Stimulated activated CD8-positive, alpha-beta memory T cell treated with anti-CD3 and anti-CD28 coated beads, Interleukin-15, amount 100 ng/mL, for 24 hours (primary cell): Measurements from ENCODE around the gene GAST.
"Not testable (repeated sequence)": the region's sequence is repeated elsewhere in the genome, so short reads cannot be mapped to it uniquely, and the experiment has no call there.

Experiments used
- DNase-seq: peaks from one replicate; pipeline ENCODE4 v3.0.0-alpha.2; 2020; ENCODE audit warnings: low read depth

The GAST gene

GRCh38 chr17:41683441-41684007 is 28.6 kb upstream of the GAST start:
- no peak for DNase-seq

DNA sequence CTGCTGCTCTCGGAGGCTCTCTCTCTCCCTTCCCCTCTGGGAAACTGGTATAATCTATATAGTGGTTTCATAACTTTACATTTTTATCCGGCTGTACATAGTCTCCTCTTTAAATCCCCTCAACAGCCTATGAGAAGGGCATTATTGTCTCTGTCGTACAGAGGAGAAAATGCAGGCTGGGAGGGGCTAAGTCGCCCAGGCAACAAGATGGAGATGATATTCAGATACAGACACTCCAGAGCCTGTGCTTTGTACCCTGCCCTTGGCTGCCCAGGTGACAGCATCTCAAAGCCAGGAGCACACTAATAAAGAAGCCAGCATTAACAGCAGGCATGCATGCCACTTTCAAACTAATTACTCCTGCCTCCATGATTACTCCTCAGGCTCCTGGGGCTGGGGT is 28.1 kb upstream of the GAST start:
- DNase-seq, result no peak

DNA sequence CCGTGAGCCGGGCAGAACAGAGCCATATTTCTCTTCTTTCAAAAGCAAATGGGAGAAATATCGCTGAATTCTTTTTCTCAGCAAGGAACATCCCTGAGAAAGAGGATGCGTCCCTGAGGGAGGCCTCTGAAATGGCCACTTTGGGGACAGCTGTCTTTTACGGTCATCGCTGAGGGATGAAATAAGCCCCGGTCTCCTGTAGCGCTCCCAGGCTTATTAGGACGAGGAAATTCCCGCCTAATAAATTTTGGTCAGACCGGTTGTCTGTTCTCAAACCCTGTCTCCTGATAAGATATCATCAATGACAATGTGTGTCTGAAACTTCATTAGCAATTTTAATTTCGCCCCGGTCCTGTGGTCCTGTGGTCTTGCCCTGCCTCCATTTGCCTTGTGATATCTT is 26.4 kb upstream of the GAST start:
- DNase-seq, result not testable (repeated sequence)

DNA sequence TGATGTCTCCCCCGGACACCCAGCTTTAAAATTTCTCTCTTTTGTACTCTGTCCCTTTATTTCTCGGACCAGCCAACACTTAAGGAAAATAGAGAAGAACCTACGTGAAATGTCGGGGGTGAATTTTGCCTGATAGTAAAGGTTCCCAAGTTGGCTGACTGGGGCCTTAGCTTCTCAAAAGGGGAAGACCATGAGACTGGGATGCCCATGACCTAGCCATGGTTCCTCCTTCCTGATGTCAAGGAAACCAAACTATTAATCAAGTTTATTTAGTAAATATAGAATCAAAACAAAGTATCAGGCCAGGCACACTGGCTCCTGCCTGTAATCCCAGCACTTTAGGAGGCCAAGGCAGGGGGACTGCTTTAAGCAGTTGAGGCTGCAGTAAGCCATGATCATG is 25.9 kb upstream of the GAST start:
- DNase-seq, result no peak

GRCh38 chr17:41687828-41688640 is 24.1 kb upstream of the GAST start:
- DNase-seq, result no peak

GRCh38 chr17:41688641-41689496 is 23.3 kb upstream of the GAST start, which contains the start of gene EIF1:
Gene EIF1, plus strand, starts transcription at chr17:41688885. Its CDS starts 154 bp downstream, at chr17:41689039.
- peak; percentile 100 for DNase-seq

- no peak for DNase-seq
Measured at GRCh38 chr17:41689497-41690299, 22.4 kb upstream of the GAST start.

DNA sequence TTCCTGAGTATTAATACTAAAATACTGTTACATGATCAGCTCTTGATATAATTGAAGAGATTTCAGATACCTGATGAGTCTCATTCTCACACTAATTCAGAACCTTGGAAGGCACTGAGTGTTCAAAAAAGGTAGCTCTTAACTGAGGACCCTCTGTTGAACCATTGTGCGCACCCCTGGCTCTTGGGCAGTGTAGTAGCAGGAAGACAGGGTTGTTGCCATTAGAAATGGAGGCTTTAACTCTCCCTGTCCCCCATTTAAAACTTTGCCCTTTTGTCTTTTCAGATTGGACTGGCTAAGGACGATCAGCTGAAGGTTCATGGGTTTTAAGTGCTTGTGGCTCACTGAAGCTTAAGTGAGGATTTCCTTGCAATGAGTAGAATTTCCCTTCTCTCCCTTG is 21.6 kb upstream of the GAST start:
- DNase-seq, result no peak

DNA sequence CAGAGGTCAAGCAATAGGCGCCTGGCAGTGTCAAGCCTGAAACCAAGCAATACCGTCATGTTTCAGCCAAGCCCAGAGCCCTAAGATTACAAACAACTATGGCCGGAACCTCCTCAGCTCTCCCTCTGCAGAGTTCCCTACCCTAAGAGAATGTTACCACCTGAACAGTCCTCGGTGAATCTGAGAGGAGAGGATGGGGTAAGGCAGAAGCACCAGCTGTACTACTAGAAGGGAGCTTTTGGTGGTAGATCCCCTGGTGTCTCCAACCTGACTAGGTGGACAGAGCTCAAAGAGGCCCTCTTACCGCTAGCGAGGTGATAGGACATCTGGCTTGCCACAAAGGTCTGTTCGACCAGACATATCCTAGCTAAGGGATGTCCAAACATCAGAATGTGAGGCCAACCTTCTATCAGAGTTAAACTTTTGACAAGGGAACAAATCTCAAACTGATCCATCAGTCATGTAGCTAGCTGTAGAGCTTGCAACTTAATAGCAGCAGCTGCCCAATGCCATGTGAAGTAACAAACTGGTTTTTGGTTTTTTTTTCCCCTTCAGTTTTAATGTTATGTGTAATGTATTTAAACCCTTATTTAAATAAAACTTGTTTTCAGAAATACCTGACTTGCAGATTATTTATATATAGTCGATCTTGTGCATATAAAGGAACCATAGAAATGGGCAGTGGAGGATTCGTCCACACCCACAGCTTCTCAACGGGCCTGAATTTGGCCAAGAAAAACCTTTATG is 20.9 kb upstream of the GAST start:
- DNase-seq, result no peak

GRCh38 chr17:41692722-41693521 is 19.2 kb upstream of the GAST start:
- DNase-seq, result no peak

DNA sequence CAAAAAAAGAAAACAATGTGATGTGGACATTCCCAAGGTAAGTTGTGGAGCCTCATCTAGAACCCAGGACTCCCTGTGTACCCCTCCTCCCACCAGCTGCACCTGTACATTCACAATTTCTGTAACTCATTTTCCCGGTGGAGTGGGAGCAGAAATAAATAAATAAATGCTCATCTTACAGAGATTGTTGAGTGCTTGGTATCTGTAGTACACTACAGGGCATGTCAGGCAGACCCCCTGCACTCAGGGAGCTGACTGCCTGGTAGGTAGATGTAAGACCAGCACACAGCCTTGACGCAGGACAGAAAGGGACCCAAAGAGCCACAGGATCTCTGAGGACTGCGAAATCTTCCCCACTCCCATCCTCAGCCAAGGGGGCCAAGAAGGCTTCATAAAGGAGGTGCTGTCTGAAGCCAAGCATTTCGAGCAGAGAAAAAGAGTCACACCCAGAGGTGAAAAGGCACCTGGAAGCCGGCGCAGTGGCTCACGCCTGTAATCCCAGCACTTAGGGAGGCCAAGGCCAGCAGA is 16.9 kb upstream of the GAST start:
- no peak for DNase-seq

GRCh38 chr17:41695954-41696757 is 16.0 kb upstream of the GAST start:
- no peak for DNase-seq

GRCh38 chr17:41697122-41697962 is 14.8 kb upstream of the GAST start:
- DNase-seq, result no peak

DNA sequence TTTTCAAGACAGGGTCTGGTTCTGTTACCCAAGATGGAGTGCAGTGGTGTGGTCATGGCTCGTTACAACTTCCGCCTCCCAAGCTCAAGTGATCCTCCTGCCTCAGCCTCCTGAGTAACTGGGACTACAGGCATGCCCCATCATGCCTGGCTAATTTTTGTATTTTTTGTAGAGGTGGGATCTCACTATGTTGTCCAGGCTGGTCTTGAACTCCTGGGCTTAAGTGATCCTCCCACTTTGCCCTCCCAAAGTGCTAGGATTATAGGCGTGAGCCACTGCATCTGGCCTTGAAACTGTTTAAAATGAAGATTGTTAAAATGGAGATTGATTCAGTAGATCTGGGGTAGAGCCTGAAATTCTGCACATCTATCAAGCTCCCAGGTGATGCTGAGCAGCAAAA is 11.3 kb upstream of the GAST start:
- not testable (repeated sequence) for DNase-seq

DNA sequence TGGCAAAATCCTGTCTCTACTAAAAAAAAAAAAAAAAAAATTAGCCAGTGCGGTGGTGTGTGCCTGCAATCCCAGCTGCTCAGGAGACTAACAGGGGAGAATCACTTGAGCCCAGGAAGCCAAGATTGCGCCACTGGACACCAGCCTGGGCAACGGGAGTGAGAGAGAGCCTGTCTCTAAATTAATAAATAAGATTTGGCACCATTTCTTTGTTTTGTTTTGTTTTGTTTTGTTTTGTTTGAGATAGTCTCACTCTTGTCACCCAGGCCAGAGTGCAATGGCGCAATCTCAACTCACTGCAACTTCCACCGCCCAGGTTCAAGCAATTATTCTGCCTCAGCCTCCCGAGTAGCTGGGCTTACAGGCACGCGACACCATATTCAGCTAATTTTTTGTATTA is 9.4 kb upstream of the GAST start:
- DNase-seq, result no peak

GRCh38 chr17:41705271-41705991 is 6.7 kb upstream of the GAST start:
- no peak for DNase-seq

DNA sequence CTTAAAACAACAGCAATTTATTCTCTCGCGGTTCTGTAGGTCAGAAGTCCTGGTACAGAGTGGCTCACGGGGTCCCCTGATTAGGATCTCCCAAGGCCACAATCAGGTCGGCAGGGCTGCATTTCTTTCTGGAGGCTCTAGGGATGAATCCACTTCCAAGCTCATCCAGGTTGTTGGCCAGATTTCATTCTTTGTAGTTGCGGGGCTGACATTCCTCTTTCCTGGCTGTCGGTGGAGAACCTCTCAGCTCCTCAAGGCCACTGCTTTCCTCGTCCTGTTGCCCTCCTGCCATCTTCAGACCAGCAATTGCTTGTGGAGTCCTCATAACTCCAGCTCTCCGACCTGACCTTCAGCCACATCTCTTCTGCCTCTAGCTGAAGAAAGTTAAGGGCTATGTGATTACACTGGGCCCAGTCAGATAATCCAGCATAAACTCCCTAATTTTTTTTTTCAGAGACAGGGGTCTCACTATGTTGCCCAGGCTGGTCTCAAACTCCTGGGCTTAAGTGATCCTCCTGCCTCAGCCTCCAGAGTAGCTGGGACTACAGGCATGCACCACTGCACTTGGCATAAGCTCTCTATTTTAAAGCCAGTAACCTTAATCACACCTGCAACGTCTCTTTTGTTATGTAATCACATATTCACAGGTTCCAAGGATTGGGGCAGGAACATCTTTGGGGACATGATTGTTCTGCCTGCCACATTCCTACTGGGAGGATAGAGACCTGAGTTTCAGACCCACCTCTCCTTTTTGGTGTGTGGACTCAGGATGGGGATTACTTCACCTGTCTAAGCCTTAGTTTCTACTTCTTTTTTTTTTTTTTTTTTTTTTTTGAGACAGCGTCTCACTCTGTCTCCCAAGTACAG is 4.1 kb upstream of the GAST start:
- DNase-seq, result no peak
